Skeletal muscle tissue (tissue), 4 donors: Measurements from ENCODE around the gene HBA2. TPM values are rescaled to one million over a fixed set of nuclear protein-coding genes. Genes with fewer than 3 reads are reported as not detected.

ENCODE experiments used
- H3K27ac ChIP-seq: one replicate; pipeline ENCODE4 v1.7.0; 2013; ENCODE audit warnings: mild to moderate bottlenecking, low read depth, low read length, inconsistent platforms
- H3K27me3 ChIP-seq, 3 donors: one replicate each; pipeline ENCODE4 v1.7.0; 2013; ENCODE audit warnings: low read length in 3 of 3; ENCODE audit not compliant: control insufficient read depth in 3 of 3, insufficient read depth in 3 of 3
- H3K36me3 ChIP-seq, 3 donors: one replicate each; pipeline ENCODE4 v1.7.0; 2013; ENCODE audit warnings: low read length in 3 of 3; ENCODE audit not compliant: control insufficient read depth in 3 of 3, insufficient read depth in 3 of 3
- H3K4me1 ChIP-seq, 3 donors: one replicate each; pipeline ENCODE4 v1.7.0; 2013; ENCODE audit warnings: low read length in 3 of 3, mild to moderate bottlenecking in 3 of 3; ENCODE audit not compliant: control insufficient read depth in 3 of 3, insufficient read depth in 3 of 3
- H3K4me3 ChIP-seq, 3 donors: one replicate each; pipeline ENCODE4 v1.7.0; 2013; ENCODE audit warnings: low read length in 3 of 3
- H3K9ac ChIP-seq, 3 donors: one replicate each; pipeline ENCODE4 v1.7.0; 2013; ENCODE audit warnings: low read length in 3 of 3, mild to moderate bottlenecking in 3 of 3, moderate library complexity in 2 of 3, low read depth in 1 of 3
- H3K9me3 ChIP-seq, 3 donors: one replicate each; pipeline ENCODE4 v1.7.0; 2013; ENCODE audit warnings: low read length in 3 of 3; ENCODE audit not compliant: control insufficient read depth in 3 of 3
- total RNA-seq: library from RNA; depleted of rRNA; stranded (reverse); fragments of >200 nt; gene quantifications from one replicate; pipeline ENCODE4 v1.2.3, GENCODE V29; 2014
- donor health status: Osteomylitis.

Gene HBA2
- total RNA-seq, 1 donor from 2014 or later = 5,761 TPM

DNA sequence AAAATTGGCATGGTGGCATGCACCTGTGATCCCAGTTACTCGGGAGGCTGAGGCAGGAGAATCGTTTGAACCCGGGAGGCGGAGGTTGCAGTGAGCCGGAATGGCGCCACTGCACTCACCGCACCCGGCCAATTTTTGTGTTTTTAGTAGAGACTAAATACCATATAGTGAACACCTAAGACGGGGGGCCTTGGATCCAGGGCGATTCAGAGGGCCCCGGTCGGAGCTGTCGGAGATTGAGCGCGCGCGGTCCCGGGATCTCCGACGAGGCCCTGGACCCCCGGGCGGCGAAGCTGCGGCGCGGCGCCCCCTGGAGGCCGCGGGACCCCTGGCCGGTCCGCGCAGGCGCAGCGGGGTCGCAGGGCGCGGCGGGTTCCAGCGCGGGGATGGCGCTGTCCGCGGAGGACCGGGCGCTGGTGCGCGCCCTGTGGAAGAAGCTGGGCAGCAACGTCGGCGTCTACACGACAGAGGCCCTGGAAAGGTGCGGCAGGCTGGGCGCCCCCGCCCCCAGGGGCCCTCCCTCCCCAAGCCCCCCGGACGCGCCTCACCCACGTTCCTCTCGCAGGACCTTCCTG is 7.5 kb downstream of the HBA2 start, which contains the start of gene HBQ1:
HBQ1 (plus strand) TSS at position 359 of the 575 bp plus-strand sequence; CDS start at position 387, 28 bp downstream.
- Histone ChIP-seq H3K36me3 (no peaks in the 10 kb centered on the region), H3K4me3 (peak within 1 kb of the TSS in 2 of 3 donors; percentile 32 to 52), H3K27me3 (peaks cover 38 to 41% (median 40%) of the 10 kb centered on the region in 3 donors), H3K9ac (peak within 1 kb of the TSS in 1 of 3 donors; percentile 45), H3K4me1 (peaks cover 8 to 11% (median 10%) of the 10 kb centered on the region in 3 donors), H3K27ac (no peak within 1 kb of the TSS), H3K9me3 (no peaks in the 10 kb centered on the region)

DNA sequence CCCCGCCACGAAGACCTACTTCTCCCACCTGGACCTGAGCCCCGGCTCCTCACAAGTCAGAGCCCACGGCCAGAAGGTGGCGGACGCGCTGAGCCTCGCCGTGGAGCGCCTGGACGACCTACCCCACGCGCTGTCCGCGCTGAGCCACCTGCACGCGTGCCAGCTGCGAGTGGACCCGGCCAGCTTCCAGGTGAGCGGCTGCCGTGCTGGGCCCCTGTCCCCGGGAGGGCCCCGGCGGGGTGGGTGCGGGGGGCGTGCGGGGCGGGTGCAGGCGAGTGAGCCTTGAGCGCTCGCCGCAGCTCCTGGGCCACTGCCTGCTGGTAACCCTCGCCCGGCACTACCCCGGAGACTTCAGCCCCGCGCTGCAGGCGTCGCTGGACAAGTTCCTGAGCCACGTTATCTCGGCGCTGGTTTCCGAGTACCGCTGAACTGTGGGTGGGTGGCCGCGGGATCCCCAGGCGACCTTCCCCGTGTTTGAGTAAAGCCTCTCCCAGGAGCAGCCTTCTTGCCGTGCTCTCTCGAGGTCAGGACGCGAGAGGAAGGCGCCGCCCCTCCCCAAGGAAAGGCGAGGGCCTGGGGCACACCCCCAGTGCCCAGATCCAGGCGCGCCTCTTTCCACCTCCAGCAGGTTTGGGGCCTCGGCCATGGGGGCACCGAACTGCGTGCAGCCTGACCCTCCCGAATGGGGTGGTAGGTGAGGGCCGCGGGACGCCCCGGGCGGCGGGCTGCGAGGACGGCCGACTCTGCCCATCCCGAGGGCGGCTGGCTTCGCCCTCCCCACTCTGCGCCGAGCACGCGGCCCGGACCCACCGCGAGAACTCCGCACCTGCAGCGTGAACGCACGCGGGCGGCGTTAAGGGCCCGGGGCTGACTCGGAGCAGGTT is 8.2 kb downstream of the HBA2 start:
- H3K36me3 ChIP-seq = no peaks in the 10 kb centered on the region
- H3K27ac ChIP-seq = no peak overlapping the region
- H3K4me1 ChIP-seq = peaks cover 8 to 11% (median 10%) of the 10 kb centered on the region in 3 donors
- peak overlapping the region in 2 of 3 donors; percentile 32 to 52 for H3K4me3 ChIP-seq
- H3K9me3 ChIP-seq = no peaks in the 10 kb centered on the region
- peaks cover 32 to 37% (median 35%) of the 10 kb centered on the region in 3 donors for H3K27me3 ChIP-seq
- peak overlapping the region in 1 of 3 donors; percentile 45 for H3K9ac ChIP-seq

DNA sequence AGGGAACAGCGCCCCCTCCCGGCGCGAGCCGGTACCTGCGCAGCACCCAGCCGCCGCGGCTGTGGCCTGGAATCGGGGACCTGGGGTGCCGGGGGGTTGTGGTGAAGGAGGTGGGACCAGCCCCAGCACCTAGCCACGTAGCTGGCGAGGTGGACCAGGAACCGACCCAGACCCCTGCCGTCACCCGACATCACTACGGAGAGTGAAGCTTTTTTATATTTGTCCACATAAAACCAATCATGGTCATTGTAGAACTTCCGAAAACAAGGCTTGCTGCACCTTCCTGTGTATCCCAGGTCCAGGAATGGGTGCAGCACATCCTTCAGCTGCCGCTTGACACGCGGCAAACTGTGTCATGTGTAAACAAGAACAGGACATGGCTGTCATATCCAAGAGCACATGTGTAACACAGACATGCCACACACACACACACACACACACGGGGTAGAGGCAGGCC is 8.9 kb downstream of the HBA2 start:
- Histone ChIP-seq H3K4me1 (peaks cover 8 to 11% (median 10%) of the 10 kb centered on the region in 3 donors), H3K9me3 (no peaks in the 10 kb centered on the region), H3K9ac (peak overlapping the region in 1 of 3 donors; percentile 33), H3K27ac (no peak overlapping the region), H3K36me3 (no peaks in the 10 kb centered on the region), H3K27me3 (peaks cover 32 to 37% (median 35%) of the 10 kb centered on the region in 3 donors), H3K4me3 (no peak overlapping the region)

DNA sequence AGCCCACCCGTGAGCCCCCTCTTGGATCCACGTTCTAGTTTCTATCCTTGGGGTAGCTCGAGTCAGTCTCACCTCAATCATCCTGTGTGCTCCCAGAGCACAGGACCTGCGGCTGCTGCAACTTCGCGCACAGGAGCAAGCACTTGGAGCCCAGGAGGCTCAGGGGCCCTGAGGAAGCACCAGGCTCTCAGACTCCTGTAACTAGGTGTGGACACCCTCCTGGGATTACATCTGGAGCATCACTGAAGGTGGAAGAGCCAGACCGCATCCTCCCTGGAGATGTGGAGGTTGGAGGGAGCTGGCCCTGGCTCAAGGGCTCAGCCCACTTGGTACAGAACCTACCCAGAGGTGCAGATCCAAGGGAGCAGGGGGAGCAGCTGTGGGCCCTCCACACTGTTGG is 10.3 kb downstream of the HBA2 start:
- no peak overlapping the region for H3K9ac ChIP-seq
- H3K36me3 ChIP-seq = peaks cover 4 to 8% (median 7%) of the 10 kb centered on the region in 3 donors
- no peaks in the 10 kb centered on the region for H3K9me3 ChIP-seq
- H3K4me3 ChIP-seq = no peak overlapping the region
- H3K4me1 ChIP-seq = peaks cover 8 to 11% (median 10%) of the 10 kb centered on the region in 3 donors
- H3K27me3 ChIP-seq = peaks cover 21 to 29% (median 24%) of the 10 kb centered on the region in 3 donors
- H3K27ac ChIP-seq = no peak overlapping the region

DNA sequence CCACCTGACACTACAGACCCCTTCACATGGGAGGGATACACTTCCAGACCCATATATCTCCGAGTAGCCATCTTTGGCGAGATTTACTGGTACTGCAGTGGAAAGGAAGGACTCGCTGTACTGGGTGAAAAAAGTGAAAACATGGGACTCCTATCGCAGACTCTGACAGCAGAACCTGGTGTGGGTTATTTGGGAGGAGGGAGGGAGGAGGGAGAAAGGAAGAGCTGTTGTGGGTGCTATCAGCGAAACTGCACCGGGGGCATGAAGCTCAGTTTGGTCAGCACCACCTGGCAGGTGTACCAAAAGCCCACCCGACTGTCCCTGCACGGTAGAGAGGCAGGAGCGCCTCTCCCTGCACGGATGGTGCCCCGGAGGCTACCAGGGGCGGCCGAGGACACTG is 12.5 kb downstream of the HBA2 start:
- no peak overlapping the region for H3K27ac ChIP-seq
- peaks cover 8 to 11% (median 10%) of the 10 kb centered on the region in 3 donors for H3K4me1 ChIP-seq
- H3K27me3 ChIP-seq = peaks cover 2 to 8% (median 6%) of the 10 kb centered on the region in 3 donors
- H3K36me3 ChIP-seq = peaks cover 20 to 28% (median 26%) of the 10 kb centered on the region in 3 donors
- H3K9me3 ChIP-seq = no peaks in the 10 kb centered on the region
- H3K4me3 ChIP-seq = no peak overlapping the region
- H3K9ac ChIP-seq = no peak overlapping the region

DNA sequence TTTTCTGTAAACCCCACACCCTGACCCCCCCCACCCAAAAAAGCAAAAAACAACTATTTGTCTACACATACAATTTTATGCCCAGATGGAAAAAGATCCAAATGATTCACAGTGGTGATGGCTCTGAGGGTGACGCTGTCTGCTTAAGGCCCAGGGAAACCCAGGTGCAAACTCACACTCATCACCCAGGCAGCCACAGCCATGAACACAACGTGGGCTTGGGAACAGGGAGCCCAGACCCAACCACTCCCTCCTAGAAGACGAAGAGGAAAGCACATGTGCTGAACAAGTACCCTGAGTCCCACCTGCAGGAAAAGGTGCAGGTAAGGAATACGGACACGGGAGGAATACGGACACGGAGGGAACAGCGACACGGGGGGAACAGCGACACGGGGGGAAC is 13.0 kb downstream of the HBA2 start:
- Histone ChIP-seq H3K27me3 (peaks cover 0 to 7% (median 6%) of the 10 kb centered on the region in 3 donors), H3K27ac (no peak overlapping the region), H3K9ac (no peak overlapping the region)

DNA sequence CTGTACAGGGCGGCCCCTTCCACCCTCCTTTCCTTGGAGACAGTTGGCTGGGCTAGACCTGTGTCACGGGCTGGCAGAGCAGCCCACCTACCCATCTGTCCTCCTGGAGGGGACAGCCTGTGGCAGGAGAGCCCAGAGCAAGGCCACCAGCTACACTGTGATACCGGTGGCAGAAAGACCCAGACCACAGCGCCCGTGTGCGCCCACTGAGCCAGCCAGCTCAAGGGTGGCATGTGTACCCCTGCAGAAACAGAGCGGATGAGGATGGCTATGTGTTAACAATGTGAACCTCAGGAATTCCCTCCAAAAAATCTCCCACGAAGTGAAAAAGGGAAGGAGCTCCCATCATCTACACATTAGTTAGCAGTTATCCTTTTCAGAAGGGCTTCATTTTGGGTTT is 14.7 kb downstream of the HBA2 start:
- no peak overlapping the region for H3K27ac ChIP-seq
- H3K4me1 ChIP-seq = no peaks in the 10 kb centered on the region
- H3K9me3 ChIP-seq = no peaks in the 10 kb centered on the region
- peaks cover 40 to 47% (median 43%) of the 10 kb centered on the region in 3 donors for H3K36me3 ChIP-seq
- H3K4me3 ChIP-seq = no peak overlapping the region
- H3K9ac ChIP-seq = no peak overlapping the region
- H3K27me3 ChIP-seq = no peaks in the 10 kb centered on the region

More for the DNA sequence above, 13.0 kb downstream of the HBA2 start:
- peaks cover 8 to 10% (median 9%) of the 10 kb centered on the region in 3 donors for H3K4me1 ChIP-seq
- H3K4me3 ChIP-seq = no peak overlapping the region
- H3K36me3 ChIP-seq = peaks cover 25 to 32% (median 29%) of the 10 kb centered on the region in 3 donors
- no peaks in the 10 kb centered on the region for H3K9me3 ChIP-seq

DNA sequence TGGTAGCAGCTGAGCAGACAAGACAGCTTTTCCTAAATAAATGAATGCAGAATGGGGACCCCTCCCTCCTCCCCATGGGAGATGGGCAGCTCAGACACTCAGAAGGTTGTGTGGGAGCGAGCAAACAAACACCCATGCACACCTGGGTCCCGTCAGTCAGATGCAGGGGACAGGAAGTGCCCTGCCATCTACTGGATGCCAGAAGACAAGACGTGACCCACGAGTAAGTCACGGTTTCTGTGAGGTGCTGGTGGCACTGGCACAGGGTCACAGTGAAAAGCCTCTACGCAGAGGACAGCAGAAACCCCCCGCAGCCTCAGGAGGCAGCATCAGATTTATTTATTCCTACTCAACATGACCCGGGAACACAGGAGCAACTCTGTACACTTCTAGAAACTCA is 16.0 kb downstream of the HBA2 start:
- no peaks in the 10 kb centered on the region for H3K4me1 ChIP-seq
- H3K27ac ChIP-seq = no peak overlapping the region
- H3K9ac ChIP-seq = no peak overlapping the region
- peaks cover 47 to 59% (median 47%) of the 10 kb centered on the region in 3 donors for H3K36me3 ChIP-seq
- H3K4me3 ChIP-seq = no peak overlapping the region
- no peaks in the 10 kb centered on the region for H3K27me3 ChIP-seq
- H3K9me3 ChIP-seq = no peaks in the 10 kb centered on the region

DNA sequence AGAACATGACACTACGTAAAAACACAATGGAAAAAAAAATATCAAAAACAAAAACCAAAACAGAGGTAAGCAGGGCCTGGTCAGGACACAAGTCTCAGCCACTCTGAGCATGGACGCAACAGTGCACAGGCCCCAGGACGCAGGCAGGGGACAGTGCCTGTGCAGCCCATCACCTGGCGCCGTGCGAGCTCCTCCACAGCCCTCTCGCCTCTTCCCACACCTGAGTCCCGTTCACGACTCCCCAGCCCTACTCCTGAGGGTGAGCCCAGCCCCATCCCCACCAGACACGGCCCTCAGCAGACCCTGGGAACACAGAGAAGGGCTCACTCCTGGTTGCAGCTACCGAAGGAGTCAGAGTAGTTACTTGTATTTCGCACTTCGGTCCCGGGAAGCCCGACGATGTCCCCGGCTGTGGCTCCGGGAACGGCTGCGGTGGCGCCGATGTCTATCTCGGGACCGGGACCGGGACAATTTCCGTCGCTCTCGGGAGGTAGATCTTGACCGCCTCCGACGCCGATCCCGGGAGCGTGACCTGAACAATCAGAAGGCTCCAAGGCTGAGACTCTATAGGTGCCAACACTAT is 17.0 kb downstream of the HBA2 start:
- Histone ChIP-seq H3K9ac (no peak overlapping the region), H3K36me3 (peaks cover 55 to 66% (median 56%) of the 10 kb centered on the region in 3 donors), H3K27me3 (no peaks in the 10 kb centered on the region), H3K9me3 (no peaks in the 10 kb centered on the region), H3K27ac (no peak overlapping the region), H3K4me1 (no peaks in the 10 kb centered on the region), H3K4me3 (no peak overlapping the region)
